Measurements from ENCODE around the gene PLA2G2D.

The PLA2G2D gene

DNA sequence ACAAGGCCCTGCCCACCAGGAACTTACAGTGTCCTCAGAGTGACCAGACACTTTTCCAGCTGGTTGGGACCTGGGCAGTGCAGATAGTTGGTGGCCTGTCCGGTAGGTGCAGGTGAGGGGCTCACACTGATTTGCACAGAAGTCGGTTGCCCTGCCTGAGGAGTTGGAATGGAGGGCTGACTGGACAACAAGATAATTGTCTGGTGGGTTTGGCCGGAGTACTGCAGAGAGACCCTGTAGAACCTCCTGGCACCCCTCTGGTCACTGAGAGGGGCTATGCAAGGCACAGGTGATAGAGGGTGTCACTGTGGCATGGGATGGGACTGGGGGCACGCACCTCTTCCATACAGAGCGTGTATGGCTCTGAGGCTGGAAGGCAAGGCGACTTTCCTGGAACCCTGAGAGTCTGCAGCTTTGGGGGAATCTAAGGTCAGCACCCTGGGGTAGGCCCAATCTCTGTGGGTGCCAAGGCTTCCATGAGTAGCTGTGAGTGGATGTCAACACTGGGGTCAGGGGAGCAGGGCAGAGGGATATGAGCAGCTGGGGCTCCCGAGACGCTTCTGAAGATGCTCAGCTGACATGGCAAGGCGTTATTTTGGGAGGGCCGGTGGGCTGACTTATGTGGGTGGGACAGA is 7.6 kb upstream of the PLA2G2D start (continued):
- TF ChIP-seq ZNF26 (tag by site-specific recombination; IDR thresholded peaks at IDR 0.05) (no peak), ZNF843 (tag by site-specific recombination; IDR thresholded peaks at IDR 0.05) (no peak), ZNF623 (tag by site-specific recombination; IDR thresholded peaks at IDR 0.05) (no peak), ZNF184 (tag by site-specific recombination; IDR thresholded peaks at IDR 0.05) (no peak), ZNF571 (tag by site-specific recombination; IDR thresholded peaks at IDR 0.05) (no peak), BCL11B (tag by site-specific recombination; IDR thresholded peaks at IDR 0.05; ENCODE audit: low read depth) (no peak), ZBTB7A (tag by site-specific recombination; IDR thresholded peaks at IDR 0.05; ENCODE audit: low read depth) (no peak), RBAK (tag by site-specific recombination; IDR thresholded peaks at IDR 0.05) (no peak), ZNF37A (tag by site-specific recombination; IDR thresholded peaks at IDR 0.05) (no peak), MEIS1 (CRISPR knock-in tag; IDR thresholded peaks at IDR 0.05; ENCODE audit: borderline replicate concordance) (no peak), SETDB1 (IDR thresholded peaks at IDR 0.05; ENCODE audit: insufficient read length, low read length) (no peak), GLI2 (tag by site-specific recombination; IDR thresholded peaks at IDR 0.05; ENCODE audit: borderline replicate concordance, low read depth) (no peak), HOXD13 (CRISPR knock-in tag; IDR thresholded peaks at IDR 0.05; ENCODE audit: borderline replicate concordance) (no peak)
- TF ChIP-seq, protein P1, sequence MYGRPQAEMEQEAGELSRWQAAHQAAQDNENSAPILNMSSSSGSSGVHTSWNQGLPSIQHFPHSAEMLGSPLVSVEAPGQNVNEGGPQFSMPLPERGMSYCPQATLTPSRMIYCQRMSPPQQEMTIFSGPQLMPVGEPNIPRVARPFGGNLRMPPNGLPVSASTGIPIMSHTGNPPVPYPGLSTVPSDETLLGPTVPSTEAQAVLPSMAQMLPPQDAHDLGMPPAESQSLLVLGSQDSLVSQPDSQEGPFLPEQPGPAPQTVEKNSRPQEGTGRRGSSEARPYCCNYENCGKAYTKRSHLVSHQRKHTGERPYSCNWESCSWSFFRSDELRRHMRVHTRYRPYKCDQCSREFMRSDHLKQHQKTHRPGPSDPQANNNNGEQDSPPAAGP (tag by site-specific recombination; IDR thresholded peaks at IDR 0.05), result no peak

DNA sequence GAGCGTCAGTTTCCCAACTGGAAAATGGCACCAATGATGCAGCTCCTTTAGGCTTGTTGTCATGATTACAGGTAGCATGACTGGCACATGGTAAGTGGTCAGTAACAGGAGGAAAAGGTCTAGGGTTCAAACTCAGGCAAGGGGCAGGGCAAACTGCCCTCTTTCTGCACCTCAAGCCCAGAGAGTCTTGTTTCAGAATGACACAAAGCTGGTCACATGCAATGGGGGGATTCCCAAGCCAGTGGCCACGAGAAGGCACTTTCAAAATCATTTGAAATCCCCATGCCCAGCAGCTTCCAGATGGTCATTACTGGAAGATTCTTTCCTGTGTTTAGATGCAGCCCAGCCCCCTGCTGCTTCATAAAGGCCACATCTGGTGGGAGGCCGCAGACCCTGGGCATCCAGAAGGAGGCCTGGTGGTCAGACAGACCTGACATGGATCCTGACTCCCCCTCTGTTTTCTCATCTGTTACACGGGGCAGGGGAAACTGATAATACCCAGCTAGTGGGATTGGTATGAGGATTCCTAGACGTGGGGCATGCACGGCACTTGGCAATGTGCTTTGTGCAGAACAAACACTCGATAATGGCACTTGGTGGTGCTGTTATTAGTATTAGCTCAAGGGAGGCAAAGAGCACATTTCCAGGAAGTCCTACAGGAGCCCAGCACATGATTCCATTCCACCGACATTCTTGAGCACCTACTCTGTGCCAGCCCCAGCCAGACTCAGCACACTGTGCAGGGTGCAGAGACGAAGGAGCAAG is 6.9 kb upstream of the PLA2G2D start:
- Histone ChIP-seq H3K36me3 (ENCODE audit: control insufficient read depth in 2 of 2, insufficient read depth in 1 of 2, low read length in 2 of 2) (no peaks in the 10 kb centered on the region), H3K4me1 (ENCODE audit: control insufficient read depth, insufficient read depth, low read length) (no peaks in the 10 kb centered on the region), H3K9me3 (ENCODE audit: control insufficient read depth, insufficient read depth, low read depth, low read length) (no peaks in the 10 kb centered on the region), H3K27ac (ENCODE audit: extremely low read depth, low read depth, low read length) (no peak overlapping the region), H3K4me3 (ENCODE audit: low read depth, low read length) (no peak overlapping the region)
- ChIA-PET POLR2A (interaction anchor here (0.6 kb wide), 1 partner anchor 18 kb away, joined by 3 read pairs; no protein-coding TSS in a partner anchor), CTCF (interaction anchor here (1.5 kb wide), 1 partner anchor 25 kb away, joined by 5 read pairs; no protein-coding TSS in a partner anchor)
- TF ChIP-seq ZNF791 (tag by site-specific recombination; IDR thresholded peaks at IDR 0.05) (no peak), ZNF221 (tag by site-specific recombination; IDR thresholded peaks at IDR 0.05; ENCODE audit: borderline replicate concordance) (no peak), ZNF2 (tag by site-specific recombination; IDR thresholded peaks at IDR 0.05) (no peak), ZNF488 (tag by site-specific recombination; IDR thresholded peaks at IDR 0.05) (no peak), ZFHX2 (tag by site-specific recombination; conservative IDR thresholded peaks at IDR 0.05) (no peak)
- TF ChIP-seq, protein P2, sequence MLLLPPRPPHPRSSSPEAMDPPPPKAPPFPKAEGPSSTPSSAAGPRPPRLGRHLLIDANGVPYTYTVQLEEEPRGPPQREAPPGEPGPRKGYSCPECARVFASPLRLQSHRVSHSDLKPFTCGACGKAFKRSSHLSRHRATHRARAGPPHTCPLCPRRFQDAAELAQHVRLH (tag by site-specific recombination; IDR thresholded peaks at IDR 0.05), result no peak
- TF ChIP-seq, protein P3, sequence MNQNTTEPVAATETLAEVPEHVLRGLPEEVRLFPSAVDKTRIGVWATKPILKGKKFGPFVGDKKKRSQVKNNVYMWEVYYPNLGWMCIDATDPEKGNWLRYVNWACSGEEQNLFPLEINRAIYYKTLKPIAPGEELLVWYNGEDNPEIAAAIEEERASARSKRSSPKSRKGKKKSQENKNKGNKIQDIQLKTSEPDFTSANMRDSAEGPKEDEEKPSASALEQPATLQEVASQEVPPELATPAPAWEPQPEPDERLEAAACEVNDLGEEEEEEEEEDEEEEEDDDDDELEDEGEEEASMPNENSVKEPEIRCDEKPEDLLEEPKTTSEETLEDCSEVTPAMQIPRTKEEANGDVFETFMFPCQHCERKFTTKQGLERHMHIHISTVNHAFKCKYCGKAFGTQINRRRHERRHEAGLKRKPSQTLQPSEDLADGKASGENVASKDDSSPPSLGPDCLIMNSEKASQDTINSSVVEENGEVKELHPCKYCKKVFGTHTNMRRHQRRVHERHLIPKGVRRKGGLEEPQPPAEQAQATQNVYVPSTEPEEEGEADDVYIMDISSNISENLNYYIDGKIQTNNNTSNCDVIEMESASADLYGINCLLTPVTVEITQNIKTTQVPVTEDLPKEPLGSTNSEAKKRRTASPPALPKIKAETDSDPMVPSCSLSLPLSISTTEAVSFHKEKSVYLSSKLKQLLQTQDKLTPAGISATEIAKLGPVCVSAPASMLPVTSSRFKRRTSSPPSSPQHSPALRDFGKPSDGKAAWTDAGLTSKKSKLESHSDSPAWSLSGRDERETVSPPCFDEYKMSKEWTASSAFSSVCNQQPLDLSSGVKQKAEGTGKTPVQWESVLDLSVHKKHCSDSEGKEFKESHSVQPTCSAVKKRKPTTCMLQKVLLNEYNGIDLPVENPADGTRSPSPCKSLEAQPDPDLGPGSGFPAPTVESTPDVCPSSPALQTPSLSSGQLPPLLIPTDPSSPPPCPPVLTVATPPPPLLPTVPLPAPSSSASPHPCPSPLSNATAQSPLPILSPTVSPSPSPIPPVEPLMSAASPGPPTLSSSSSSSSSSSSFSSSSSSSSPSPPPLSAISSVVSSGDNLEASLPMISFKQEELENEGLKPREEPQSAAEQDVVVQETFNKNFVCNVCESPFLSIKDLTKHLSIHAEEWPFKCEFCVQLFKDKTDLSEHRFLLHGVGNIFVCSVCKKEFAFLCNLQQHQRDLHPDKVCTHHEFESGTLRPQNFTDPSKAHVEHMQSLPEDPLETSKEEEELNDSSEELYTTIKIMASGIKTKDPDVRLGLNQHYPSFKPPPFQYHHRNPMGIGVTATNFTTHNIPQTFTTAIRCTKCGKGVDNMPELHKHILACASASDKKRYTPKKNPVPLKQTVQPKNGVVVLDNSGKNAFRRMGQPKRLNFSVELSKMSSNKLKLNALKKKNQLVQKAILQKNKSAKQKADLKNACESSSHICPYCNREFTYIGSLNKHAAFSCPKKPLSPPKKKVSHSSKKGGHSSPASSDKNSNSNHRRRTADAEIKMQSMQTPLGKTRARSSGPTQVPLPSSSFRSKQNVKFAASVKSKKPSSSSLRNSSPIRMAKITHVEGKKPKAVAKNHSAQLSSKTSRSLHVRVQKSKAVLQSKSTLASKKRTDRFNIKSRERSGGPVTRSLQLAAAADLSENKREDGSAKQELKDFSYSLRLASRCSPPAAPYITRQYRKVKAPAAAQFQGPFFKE (tag by site-specific recombination; IDR thresholded peaks at IDR 0.05; ENCODE audit: borderline replicate concordance), result no peak

Measured in HEK293 (cell line).